Thyroid gland (tissue), 4 donors: ENCODE measurements around the gene HAPSTR1. TPM values are rescaled to one million over a fixed set of nuclear protein-coding genes. Genes with fewer than 3 reads are reported as not detected.
A peak's percentile ranks its signal among the peaks of the same experiment; 100 is the strongest.

ENCODE experiments used
- DNase-seq, 2 donors: peaks; one replicate each; pipeline ENCODE4 v3.0.0-alpha.2; 2019
- H3K27ac ChIP-seq, 3 donors: fragments of 200-600 bp; sonication (generic); 1 replicate in 2 of 3; 2 replicates in 1 of 3; pipeline ENCODE4 v1.5.1; 2016 to 2019; ENCODE audit warnings: mild to moderate bottlenecking in 1 of 3, moderate library complexity in 1 of 3
- H3K27me3 ChIP-seq: fragments of 200-600 bp; sonication (generic); one replicate; pipeline ENCODE4 v1.5.1; 2019
- H3K36me3 ChIP-seq, 2 donors: fragments of 200-600 bp; sonication (generic); one replicate each; pipeline ENCODE4 v1.5.1; 2016 to 2019
- H3K4me1 ChIP-seq, 2 donors: fragments of 200-600 bp; sonication (generic); one replicate each; pipeline ENCODE4 v1.5.1; 2017 to 2019
- H3K4me3 ChIP-seq, 3 donors: fragments of 200-600 bp; sonication (generic); replicated peaks in 1 of 3; 1 replicate in 2 of 3; 2 replicates in 1 of 3; pipeline ENCODE4 v1.5.1; 2016; ENCODE audit warnings: mild to moderate bottlenecking in 1 of 3
- H3K9me3 ChIP-seq: fragments of 200-600 bp; sonication (generic); one replicate; pipeline ENCODE4 v1.5.1; 2017
- POLR2A ChIP-seq, 2 donors: fragments of 450-650 bp; IDR thresholded peaks; one replicate each; pipeline ENCODE4 v1.6.1; 2017; ENCODE audit warnings: antibody characterized with exemption in 2 of 2, mild to moderate bottlenecking in 2 of 2, moderate library complexity in 1 of 2
- WGBS, 2 donors: methylation state at CpG; one replicate each; pipeline ENCODE4 v1.1.5; 2017; 5-methylcytosine and 5-hydroxymethylcytosine counted together
- intact Hi-C: fragments of 100-400 bp; cut with DNase I; formaldehyde crosslinking; loops from one replicate; pipeline ENCODE4 v1.15.1; 2023
- total RNA-seq, 4 donors: library from RNA; depleted of rRNA; stranded (reverse); fragments of >200 nt; gene quantifications; one replicate each; pipeline ENCODE4 v1.2.3, GENCODE V29; 2016
- TF ChIP-seq, protein P1 (sequence below), 6 experiments: fragments of 200-600 bp in 3 of 6; fragments of 450-650 bp in 3 of 6; sonication (generic) in 3 of 6; IDR thresholded peaks; one replicate each; pipeline ENCODE4 v1.5.1; 2016 to 2019; ENCODE audit warnings: antibody characterized with exemption in 6 of 6, mild to moderate bottlenecking in 2 of 6, inconsistent platforms in 1 of 6, moderate library complexity in 1 of 6

HAPSTR1 gene
- total RNA-seq, 4 donors from 2014 or later = 59.0 to 107 (median 68.7) TPM

GRCh38 chr16:9047689-9048301 lies 43.6 kb upstream of the HAPSTR1 start:
- Histone ChIP-seq H3K27me3 (no peaks in the 10 kb centered on the region), H3K4me1 (peaks cover 4 to 12% of the 10 kb centered on the region in 2 donors), H3K27ac (peak overlapping the region in 2 of 3 donors; percentile 59 to 62), H3K9me3 (no peaks in the 10 kb centered on the region), H3K4me3 (no peak overlapping the region), H3K36me3 (no peaks in the 10 kb centered on the region)
- no peak for TF ChIP-seq POLR2A (IDR thresholded peaks at IDR 0.05)
- TF ChIP-seq, protein P1, sequence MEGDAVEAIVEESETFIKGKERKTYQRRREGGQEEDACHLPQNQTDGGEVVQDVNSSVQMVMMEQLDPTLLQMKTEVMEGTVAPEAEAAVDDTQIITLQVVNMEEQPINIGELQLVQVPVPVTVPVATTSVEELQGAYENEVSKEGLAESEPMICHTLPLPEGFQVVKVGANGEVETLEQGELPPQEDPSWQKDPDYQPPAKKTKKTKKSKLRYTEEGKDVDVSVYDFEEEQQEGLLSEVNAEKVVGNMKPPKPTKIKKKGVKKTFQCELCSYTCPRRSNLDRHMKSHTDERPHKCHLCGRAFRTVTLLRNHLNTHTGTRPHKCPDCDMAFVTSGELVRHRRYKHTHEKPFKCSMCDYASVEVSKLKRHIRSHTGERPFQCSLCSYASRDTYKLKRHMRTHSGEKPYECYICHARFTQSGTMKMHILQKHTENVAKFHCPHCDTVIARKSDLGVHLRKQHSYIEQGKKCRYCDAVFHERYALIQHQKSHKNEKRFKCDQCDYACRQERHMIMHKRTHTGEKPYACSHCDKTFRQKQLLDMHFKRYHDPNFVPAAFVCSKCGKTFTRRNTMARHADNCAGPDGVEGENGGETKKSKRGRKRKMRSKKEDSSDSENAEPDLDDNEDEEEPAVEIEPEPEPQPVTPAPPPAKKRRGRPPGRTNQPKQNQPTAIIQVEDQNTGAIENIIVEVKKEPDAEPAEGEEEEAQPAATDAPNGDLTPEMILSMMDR (IDR thresholded peaks at IDR 0.05) = no peak
- 46 to 57% methylated on average over 4 to 7 of the region's 7 CpGs for WGBS, 2 donors
- intact Hi-C loops = no loop called here
- DNase-seq = peak; percentile 85 to 87

DNA sequence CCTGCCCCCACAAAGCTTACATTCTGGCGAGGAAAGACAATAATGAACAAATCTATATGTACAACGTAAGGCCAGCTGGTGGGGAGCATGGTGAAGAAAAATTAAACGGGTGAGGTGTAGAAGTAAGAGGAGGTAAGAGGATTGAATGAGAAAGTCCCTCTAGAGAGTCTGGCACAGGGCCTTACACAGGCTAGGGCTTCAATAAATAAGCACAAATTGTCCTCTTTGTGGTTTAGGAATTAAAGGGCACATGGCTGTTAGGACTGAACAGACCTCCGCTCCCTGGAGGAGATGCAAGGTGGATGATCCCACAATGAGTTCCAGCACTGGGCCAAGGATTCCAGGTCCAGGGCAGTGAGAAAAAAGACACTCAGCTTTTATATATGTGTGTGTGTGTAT lies 43.1 kb upstream of the HAPSTR1 start:
- intact Hi-C loops = no loop called here
- H3K4me1 ChIP-seq = peaks cover 4 to 12% of the 10 kb centered on the region in 2 donors
- 75% methylated on average over 4 of the region's 4 CpGs for WGBS, 2 donors
- H3K36me3 ChIP-seq = no peaks in the 10 kb centered on the region
- no peaks in the 10 kb centered on the region for H3K9me3 ChIP-seq
- DNase-seq = no peak
- peak overlapping the region in 2 of 3 donors; percentile 59 to 62 for H3K27ac ChIP-seq
- TF ChIP-seq POLR2A (IDR thresholded peaks at IDR 0.05) = no peak
- TF ChIP-seq, protein P1 (IDR thresholded peaks at IDR 0.05) = no peak
- no peaks in the 10 kb centered on the region for H3K27me3 ChIP-seq
- no peak overlapping the region for H3K4me3 ChIP-seq

DNA sequence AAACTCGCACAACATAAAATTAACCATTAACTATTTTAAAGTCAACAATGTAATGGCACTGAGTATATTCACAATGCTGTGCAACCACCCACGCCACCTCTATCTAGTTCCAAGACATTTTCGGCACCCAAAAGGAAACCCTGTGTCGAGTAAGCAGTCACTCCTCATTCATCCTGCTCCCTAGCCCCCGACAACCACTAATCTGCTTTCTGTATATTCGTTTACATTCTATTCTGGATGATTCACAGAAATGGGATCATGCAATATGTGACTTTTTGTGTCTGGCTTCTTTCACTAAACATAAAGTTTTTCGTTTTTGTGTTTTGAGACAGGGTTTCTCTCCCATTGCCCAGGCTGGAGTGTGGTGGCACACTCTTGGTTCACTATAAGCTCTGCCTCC lies 42.2 kb upstream of the HAPSTR1 start:
- intact Hi-C loops = no loop called here
- Histone ChIP-seq H3K9me3 (no peaks in the 10 kb centered on the region), H3K36me3 (no peaks in the 10 kb centered on the region), H3K4me1 (peaks cover 4 to 12% of the 10 kb centered on the region in 2 donors), H3K4me3 (no peak overlapping the region), H3K27ac (no peak overlapping the region), H3K27me3 (no peaks in the 10 kb centered on the region)
- no peak for TF ChIP-seq POLR2A (IDR thresholded peaks at IDR 0.05)
- TF ChIP-seq, protein P1 (IDR thresholded peaks at IDR 0.05) = no peak
- DNase-seq = no peak
- 87 to 88% methylated on average over 7 of the region's 7 CpGs for WGBS, 2 donors

DNA sequence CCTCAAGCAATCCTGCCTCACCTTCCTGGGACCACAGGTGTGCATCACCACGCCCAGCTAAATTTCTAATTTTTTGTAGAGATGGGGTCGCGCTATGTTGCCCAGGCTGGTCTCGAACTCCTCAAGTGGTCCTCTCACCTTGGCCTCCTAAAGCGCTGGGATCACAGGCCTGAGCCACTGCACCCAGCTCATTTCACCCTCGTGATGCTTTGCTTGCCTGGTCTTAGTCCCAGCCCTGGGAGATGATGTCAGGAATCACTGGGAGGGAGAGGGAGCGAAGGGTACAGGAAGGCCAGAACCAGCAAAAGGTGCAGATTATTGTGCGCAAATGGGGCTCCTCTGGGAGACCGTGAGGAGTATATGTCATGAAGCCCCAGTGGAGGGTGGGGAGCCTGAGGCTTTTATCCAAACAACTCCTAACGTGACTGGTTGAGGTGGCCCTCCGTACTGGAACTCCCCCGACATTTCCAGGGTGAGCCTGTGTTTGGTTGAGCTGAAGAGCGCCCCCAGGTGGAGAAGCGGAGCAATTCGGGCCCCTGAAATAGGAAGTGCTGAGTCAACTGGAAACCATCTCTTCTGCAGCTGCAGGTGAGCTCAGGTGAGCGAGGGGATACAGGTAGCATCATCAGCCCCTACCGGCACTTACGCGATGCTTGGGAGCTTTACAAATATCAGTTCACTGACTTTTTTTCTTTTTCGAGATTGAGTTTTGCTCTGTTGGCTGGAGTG lies 41.2 kb upstream of the HAPSTR1 start:
- no peak overlapping the region for H3K27ac ChIP-seq
- H3K4me3 ChIP-seq = no peak overlapping the region
- no peaks in the 10 kb centered on the region for H3K27me3 ChIP-seq
- no peaks in the 10 kb centered on the region for H3K36me3 ChIP-seq
- TF ChIP-seq POLR2A (IDR thresholded peaks at IDR 0.05) = no peak
- TF ChIP-seq, protein P1 (IDR thresholded peaks at IDR 0.05) = peak in 1 of 6 experiments; percentile 5
- H3K9me3 ChIP-seq = no peaks in the 10 kb centered on the region
- intact Hi-C loops = no loop called here
- WGBS, 2 donors = 64 to 68% methylated on average over 17 to 20 of the region's 20 CpGs
- peaks cover 4 to 12% of the 10 kb centered on the region in 2 donors for H3K4me1 ChIP-seq
- DNase-seq = no peak

GRCh38 chr16:9053006-9053601 lies 38.3 kb upstream of the HAPSTR1 start:
- intact Hi-C loops = no loop called here
- DNase-seq = peak; percentile 52 to 54
- no peaks in the 10 kb centered on the region for H3K9me3 ChIP-seq
- H3K4me1 ChIP-seq = peaks cover 2% of the 10 kb centered on the region in 2 donors
- no peak overlapping the region for H3K4me3 ChIP-seq
- no peaks in the 10 kb centered on the region for H3K27me3 ChIP-seq
- H3K27ac ChIP-seq = no peak overlapping the region
- 32 to 39% methylated on average over 9 of the region's 9 CpGs for WGBS, 2 donors
- H3K36me3 ChIP-seq = no peaks in the 10 kb centered on the region
- TF ChIP-seq POLR2A (IDR thresholded peaks at IDR 0.05) = no peak
- TF ChIP-seq, protein P1 (IDR thresholded peaks at IDR 0.05) = no peak
